Mesendoderm (in vitro differentiated cells): ENCODE data around the gene GULP1.

Experiments used
- DNase-seq: peaks from one replicate; pipeline ENCODE4 v3.0.0; 2013
- H2AK5ac ChIP-seq: 2 replicates; pipeline ENCODE4 v1.6.1; 2013; ENCODE audit warnings: low read length, inconsistent platforms
- H2BK120ac ChIP-seq: 2 replicates; pipeline ENCODE4 v1.6.1; 2013; ENCODE audit warnings: low read depth, mild to moderate bottlenecking, low read length, moderate library complexity, mixed read lengths
- H2BK15ac ChIP-seq: replicated peaks from 2 replicates; pipeline ENCODE4 v1.6.1; 2013; ENCODE audit warnings: low read depth, mild to moderate bottlenecking, moderate library complexity
- H2BK5ac ChIP-seq: 2 replicates; pipeline ENCODE4 v1.6.1; 2013; ENCODE audit warnings: low read length, inconsistent platforms
- H3K18ac ChIP-seq: 2 replicates; pipeline ENCODE4 v1.6.1; 2013; ENCODE audit warnings: mild to moderate bottlenecking, low read length, mixed read lengths
- H3K23ac ChIP-seq: one replicate; pipeline ENCODE4 v1.6.1; 2013; ENCODE audit warnings: low read length
- H3K27ac ChIP-seq: 2 replicates; pipeline ENCODE4 v1.5.1; 2013; ENCODE audit warnings: low read depth, mild to moderate bottlenecking, inconsistent platforms, low read length, moderate library complexity
- H3K27me3 ChIP-seq: 2 replicates; pipeline ENCODE4 v1.6.1; 2013; ENCODE audit warnings: low read length, control low read depth, mild to moderate bottlenecking, inconsistent platforms; ENCODE audit not compliant: insufficient read depth, poor library complexity
- H3K36me3 ChIP-seq: 2 replicates; pipeline ENCODE4 v1.6.1; 2013; ENCODE audit warnings: low read length, inconsistent platforms; ENCODE audit not compliant: control insufficient read depth, insufficient read depth
- H3K4ac ChIP-seq: one replicate; pipeline ENCODE4 v1.6.1; 2013; ENCODE audit warnings: low read depth, mild to moderate bottlenecking, low read length, moderate library complexity
- H3K4me1 ChIP-seq: 2 replicates; pipeline ENCODE4 v1.6.1; 2013; ENCODE audit warnings: low read depth, low read length, inconsistent platforms; ENCODE audit not compliant: control insufficient read depth
- H3K4me2 ChIP-seq: 2 replicates; pipeline ENCODE4 v1.6.1; 2013; ENCODE audit warnings: low read length
- H3K4me3 ChIP-seq: 2 replicates; pipeline ENCODE4 v1.5.1; 2013; ENCODE audit warnings: mild to moderate bottlenecking, low read length
- H3K56ac ChIP-seq: one replicate; pipeline ENCODE4 v1.6.1; 2013; ENCODE audit warnings: low read length
- H3K79me1 ChIP-seq: 2 replicates; pipeline ENCODE4 v1.6.1; 2013; ENCODE audit warnings: low read length, inconsistent platforms
- H3K79me2 ChIP-seq: 2 replicates; pipeline ENCODE4 v1.6.1; 2013; ENCODE audit warnings: mild to moderate bottlenecking, low read length; ENCODE audit not compliant: control insufficient read depth, insufficient read depth
- H3K9ac ChIP-seq: 2 replicates; pipeline ENCODE4 v1.6.1; 2013; ENCODE audit warnings: low read length, inconsistent platforms
- H4K5ac ChIP-seq: one replicate; pipeline ENCODE4 v1.6.1; 2013; ENCODE audit warnings: low read length
- H4K8ac ChIP-seq: one replicate; pipeline ENCODE4 v1.6.1; 2013; ENCODE audit warnings: low read depth, mild to moderate bottlenecking, control low read depth, low read length, moderate library complexity
- WGBS: extraction: QIAGEN DNeasy Blood & Tissue Kit; methylation state at CpG from one replicate; pipeline ENCODE4 v1.1.7; 2013; ENCODE audit warnings: low lambda C conversion rate, missing lambda C conversion rate; ENCODE audit not compliant: insufficient coverage; ENCODE audit errors: extremely low coverage; 5-methylcytosine and 5-hydroxymethylcytosine counted together

Gene GULP1

DNA sequence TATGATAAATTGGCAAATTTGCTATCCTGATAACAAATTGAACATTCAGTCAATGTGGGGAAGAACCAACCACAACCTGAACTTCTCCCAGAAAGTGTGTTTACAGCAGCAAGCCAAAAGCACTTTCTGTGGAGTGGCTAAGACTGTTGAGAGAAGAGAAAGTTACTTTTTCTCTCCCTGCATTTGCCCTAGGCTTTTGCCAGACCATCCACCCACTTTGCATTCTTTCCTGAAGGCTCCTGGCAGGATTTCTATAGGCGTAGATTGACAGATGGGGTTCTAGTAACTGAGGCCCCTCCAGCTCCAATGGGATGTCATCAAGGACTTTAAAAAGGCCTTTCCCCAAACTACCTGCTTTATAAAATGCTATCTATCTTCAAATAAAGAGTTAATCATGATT lies 215.2 kb downstream of the GULP1 start:
- H3K79me1 ChIP-seq, result no peaks in the 10 kb centered on the region
- no peaks in the 10 kb centered on the region for H3K36me3 ChIP-seq
- no peak overlapping the region for H4K8ac ChIP-seq
- no peak overlapping the region for H3K23ac ChIP-seq
- H3K56ac ChIP-seq, result no peak overlapping the region
- H3K4me1 ChIP-seq, result no peaks in the 10 kb centered on the region
- peak overlapping the region; percentile 39 for H3K18ac ChIP-seq
- no peak overlapping the region for H3K4me3 ChIP-seq
- H2BK15ac ChIP-seq, result no peak overlapping the region
- no peak overlapping the region for H2AK5ac ChIP-seq
- H3K4ac ChIP-seq, result no peak overlapping the region
- peak; percentile 49 for DNase-seq
- H4K5ac ChIP-seq, result no peak overlapping the region
- H2BK5ac ChIP-seq, result no peak overlapping the region
- no peak overlapping the region for H2BK120ac ChIP-seq
- no CpG with 5 or more reads among the region's 1 CpG for WGBS
- H3K79me2 ChIP-seq, result peaks cover 1% of the 10 kb centered on the region
- no peak overlapping the region for H3K4me2 ChIP-seq
- H3K9ac ChIP-seq, result no peak overlapping the region
- H3K27ac ChIP-seq, result no peak overlapping the region
- H3K27me3 ChIP-seq, result no peaks in the 10 kb centered on the region

DNA sequence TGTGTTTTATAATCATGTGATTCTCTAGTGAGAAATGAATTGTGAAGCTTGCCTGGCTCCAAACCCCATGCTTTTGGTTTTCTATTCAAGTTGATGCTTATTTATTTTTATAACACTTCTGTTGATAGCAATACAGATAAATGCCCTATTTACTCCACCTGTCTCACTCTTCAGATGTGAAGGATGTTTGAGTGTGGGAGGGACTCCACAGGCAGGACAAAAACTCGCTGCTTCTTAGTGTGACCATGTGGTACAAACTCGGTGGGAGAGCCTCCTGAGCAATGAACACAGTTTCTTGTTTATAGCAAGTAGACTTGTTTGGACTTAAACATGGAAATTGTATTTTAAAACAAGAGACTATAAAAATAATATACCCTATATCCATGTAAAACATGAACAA lies 219.7 kb downstream of the GULP1 start:
- Histone ChIP-seq H3K36me3 (no peaks in the 10 kb centered on the region), H4K5ac (no peak overlapping the region), H2BK15ac (no peak overlapping the region), H3K9ac (no peak overlapping the region), H2BK120ac (no peak overlapping the region), H2AK5ac (no peak overlapping the region), H3K4me2 (no peak overlapping the region), H3K4me3 (no peak overlapping the region), H3K23ac (no peak overlapping the region), H3K18ac (no peak overlapping the region), H3K79me2 (no peaks in the 10 kb centered on the region), H3K4me1 (no peaks in the 10 kb centered on the region), H3K56ac (no peak overlapping the region), H3K79me1 (no peaks in the 10 kb centered on the region), H2BK5ac (no peak overlapping the region), H3K4ac (no peak overlapping the region), H3K27me3 (no peaks in the 10 kb centered on the region), H4K8ac (no peak overlapping the region), H3K27ac (no peak overlapping the region)
- no peak for DNase-seq
- no CpG with 5 or more reads among the region's 2 CpGs for WGBS

DNA sequence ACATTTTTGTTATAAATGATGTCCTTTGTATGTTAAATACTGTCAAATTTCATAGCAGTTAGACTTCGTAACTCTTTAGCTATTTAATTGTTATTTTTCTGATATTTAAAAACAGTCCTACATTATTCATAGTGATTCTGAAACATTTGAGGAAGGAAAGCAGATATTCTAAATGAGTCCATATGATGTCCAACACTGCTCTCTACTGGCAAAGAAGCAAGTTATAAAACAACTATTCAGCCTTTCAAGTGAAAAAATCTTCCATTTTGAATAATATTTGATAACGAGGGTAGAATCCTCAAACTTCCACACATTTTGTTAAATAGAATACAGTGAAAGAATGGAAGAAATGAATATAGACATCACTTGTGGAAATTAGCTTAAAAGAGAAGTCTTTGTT lies 220.8 kb downstream of the GULP1 start:
- Histone ChIP-seq H3K18ac (no peak overlapping the region), H3K36me3 (no peaks in the 10 kb centered on the region), H3K79me2 (no peaks in the 10 kb centered on the region), H3K23ac (no peak overlapping the region), H3K4me3 (no peak overlapping the region), H3K4me2 (no peak overlapping the region), H3K4me1 (peaks cover under 1% of the 10 kb centered on the region), H4K8ac (no peak overlapping the region), H2BK15ac (no peak overlapping the region), H3K27ac (no peak overlapping the region), H3K79me1 (no peaks in the 10 kb centered on the region), H2BK120ac (no peak overlapping the region), H3K4ac (no peak overlapping the region), H4K5ac (no peak overlapping the region), H3K27me3 (no peaks in the 10 kb centered on the region), H2BK5ac (no peak overlapping the region), H3K9ac (no peak overlapping the region), H3K56ac (no peak overlapping the region), H2AK5ac (no peak overlapping the region)
- no CpG with 5 or more reads among the region's 2 CpGs for WGBS
- peak; percentile 60 for DNase-seq

DNA sequence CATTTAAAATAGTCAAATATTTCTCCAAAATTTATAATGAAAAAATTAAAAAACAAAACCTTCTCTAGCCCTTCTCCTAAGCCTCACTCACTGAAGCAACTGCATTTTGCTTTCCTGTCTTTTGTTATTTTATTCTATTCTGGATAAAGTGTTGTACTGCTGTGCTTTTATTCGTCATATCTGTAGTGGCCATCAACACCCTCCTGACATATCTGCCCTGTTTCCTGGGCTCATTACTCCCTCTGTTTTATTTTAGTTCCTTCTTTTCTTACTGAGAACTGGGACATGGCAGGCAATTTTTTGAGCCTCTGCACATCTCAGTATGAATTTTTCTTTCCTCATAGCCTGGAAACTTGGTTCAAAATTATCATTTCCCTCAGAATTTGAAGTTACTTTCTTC lies 224.2 kb downstream of the GULP1 start:
- H3K56ac ChIP-seq, result no peak overlapping the region
- DNase-seq, result no peak
- H3K27ac ChIP-seq, result no peak overlapping the region
- no peak overlapping the region for H3K4ac ChIP-seq
- H2BK120ac ChIP-seq, result no peak overlapping the region
- no peak overlapping the region for H3K9ac ChIP-seq
- no peak overlapping the region for H3K4me2 ChIP-seq
- no peak overlapping the region for H2AK5ac ChIP-seq
- no peak overlapping the region for H3K4me3 ChIP-seq
- peaks cover 3% of the 10 kb centered on the region for H3K4me1 ChIP-seq
- no CpG with 5 or more reads among the region's 1 CpG for WGBS
- H3K36me3 ChIP-seq, result no peaks in the 10 kb centered on the region
- H3K79me2 ChIP-seq, result no peaks in the 10 kb centered on the region
- H3K23ac ChIP-seq, result no peak overlapping the region
- H4K5ac ChIP-seq, result no peak overlapping the region
- no peak overlapping the region for H4K8ac ChIP-seq
- no peak overlapping the region for H2BK5ac ChIP-seq
- no peak overlapping the region for H2BK15ac ChIP-seq
- no peaks in the 10 kb centered on the region for H3K79me1 ChIP-seq
- H3K18ac ChIP-seq, result no peak overlapping the region
- no peaks in the 10 kb centered on the region for H3K27me3 ChIP-seq

DNA sequence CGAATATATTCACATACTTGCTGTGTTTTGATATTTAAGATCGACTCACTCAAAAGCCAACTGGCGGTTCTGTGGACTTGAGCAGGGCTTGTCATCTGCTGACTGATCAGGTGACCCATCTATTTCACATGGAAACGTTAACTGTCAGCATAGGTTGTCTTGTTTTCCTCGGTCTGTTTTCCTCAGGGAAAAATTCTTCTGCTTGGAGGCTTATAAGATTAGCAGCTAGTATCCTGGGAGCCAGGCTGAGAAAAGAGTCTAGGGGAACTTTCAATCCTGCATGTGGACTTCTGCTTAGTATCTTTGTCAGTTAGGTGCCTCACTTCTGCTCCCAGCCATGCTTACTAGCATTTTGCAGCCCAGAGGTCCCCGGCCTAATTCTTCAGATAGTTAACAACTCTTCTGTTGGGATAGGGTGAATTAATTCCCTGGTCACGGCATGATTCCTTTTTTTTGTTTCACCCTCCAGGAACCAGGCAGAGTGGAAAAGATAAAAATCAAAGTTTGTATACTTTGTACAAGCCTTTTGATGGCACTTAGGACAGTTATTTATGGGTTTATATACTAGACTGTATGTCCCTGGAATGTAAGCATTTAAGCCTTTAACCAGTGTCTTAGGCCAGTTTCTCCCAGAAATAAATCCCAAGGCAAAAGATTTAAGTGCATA lies 226.0 kb downstream of the GULP1 start:
- H2AK5ac ChIP-seq, result no peak overlapping the region
- no peaks in the 10 kb centered on the region for H3K27me3 ChIP-seq
- H3K56ac ChIP-seq, result no peak overlapping the region
- no peak overlapping the region for H3K4me3 ChIP-seq
- H2BK5ac ChIP-seq, result no peak overlapping the region
- H4K8ac ChIP-seq, result no peak overlapping the region
- no peaks in the 10 kb centered on the region for H3K79me1 ChIP-seq
- H4K5ac ChIP-seq, result no peak overlapping the region
- no peak overlapping the region for H2BK120ac ChIP-seq
- peak; percentile 62 for DNase-seq
- H3K23ac ChIP-seq, result no peak overlapping the region
- H3K18ac ChIP-seq, result peak overlapping the region; percentile 60
- H3K79me2 ChIP-seq, result no peaks in the 10 kb centered on the region
- H3K4me1 ChIP-seq, result peaks cover 3% of the 10 kb centered on the region
- no peak overlapping the region for H2BK15ac ChIP-seq
- H3K4ac ChIP-seq, result no peak overlapping the region
- H3K4me2 ChIP-seq, result no peak overlapping the region
- no peaks in the 10 kb centered on the region for H3K36me3 ChIP-seq
- no peak overlapping the region for H3K27ac ChIP-seq
- no peak overlapping the region for H3K9ac ChIP-seq
- no CpG with 5 or more reads among the region's 7 CpGs for WGBS

DNA sequence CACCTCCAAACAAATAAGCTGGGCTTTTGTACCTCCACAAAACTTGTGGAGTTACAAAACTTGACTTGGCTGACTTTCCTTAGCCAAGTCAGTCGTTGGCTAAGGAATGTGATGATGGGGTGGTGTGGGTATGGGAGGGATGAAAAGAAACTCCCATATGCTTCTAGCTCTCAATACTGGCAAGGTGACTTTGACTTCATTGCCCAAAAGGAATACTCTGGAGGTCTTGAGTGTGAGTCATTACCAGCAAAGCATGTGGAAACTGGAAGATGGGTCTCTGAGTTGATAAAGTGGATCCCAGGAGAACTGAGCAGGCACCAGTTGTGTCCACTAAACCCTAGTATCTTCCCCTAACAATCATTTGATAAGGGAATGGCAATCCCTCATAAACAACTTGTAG lies 226.7 kb downstream of the GULP1 start:
- Histone ChIP-seq H3K27ac (no peak overlapping the region), H2BK120ac (no peak overlapping the region), H3K27me3 (no peaks in the 10 kb centered on the region), H4K5ac (no peak overlapping the region), H3K56ac (no peak overlapping the region), H3K36me3 (no peaks in the 10 kb centered on the region), H3K23ac (no peak overlapping the region), H3K9ac (no peak overlapping the region), H3K4me3 (no peak overlapping the region), H3K4me1 (peaks cover 3% of the 10 kb centered on the region), H4K8ac (no peak overlapping the region), H2BK5ac (no peak overlapping the region), H3K18ac (peak overlapping the region; percentile 31), H3K4me2 (no peak overlapping the region), H3K79me2 (no peaks in the 10 kb centered on the region), H2BK15ac (no peak overlapping the region), H3K79me1 (no peaks in the 10 kb centered on the region), H2AK5ac (no peak overlapping the region), H3K4ac (no peak overlapping the region)
- DNase-seq, result peak; percentile 82
- no CpG with 5 or more reads among the region's 1 CpG for WGBS
